Muscle of back (tissue), 13 donors: ENCODE data around the gene HIGD1A. TPM values are rescaled to one million over a fixed set of nuclear protein-coding genes. Genes with fewer than 3 reads are reported as not detected.

Source experiments
- DNase-seq, 3 donors: peaks; one replicate each; pipeline versions ENCODE4 v3.0.0 to v3.0.0-alpha.2; 2013
- long read RNA-seq, 9 donors: transcript quantifications; one replicate each; lab custom pipeline, GENCODE V29; 2026
- polyA plus RNA-seq, 10 donors: library from polyadenylated mRNA; unstranded; fragments of 120-200 nt; gene quantifications; one replicate each; pipeline ENCODE4 v1.2.1, GENCODE V29; 2013; ENCODE audit not compliant: insufficient read length in 10 of 10

Gene HIGD1A
- 10 to 100 TPM; 76.6 to 96.1 (median 84.9) TPM for polyA plus RNA-seq
- long read RNA-seq, donor 1, transcript HIGD1A-201 (4 exons, 1,373 nt), result major isoform, 48 of 50 reads
- long read RNA-seq, donor 1, partial matches to known transcripts, result 0 of 50 reads
- long read RNA-seq, donor 1, other reads (novel, unspliced or antisense), result 0 of 50 reads
- long read RNA-seq, donor 2, transcript HIGD1A-201 (4 exons, 1,373 nt), result major isoform, 32 of 32 reads
- long read RNA-seq, donor 2, partial matches to known transcripts, result 0 of 32 reads
- long read RNA-seq, donor 2, other reads (novel, unspliced or antisense), result 0 of 32 reads
- long read RNA-seq, donor 3, result 0 reads
- long read RNA-seq, donor 4, transcript HIGD1A-201 (4 exons, 1,373 nt), result major isoform, 41 of 41 reads
- long read RNA-seq, donor 4, partial matches to known transcripts, result 0 of 41 reads
- long read RNA-seq, donor 4, other reads (novel, unspliced or antisense), result 0 of 41 reads
- long read RNA-seq, donor 5, transcript HIGD1A-201 (4 exons, 1,373 nt), result major isoform, 44 of 66 reads
- long read RNA-seq, donor 5, partial matches to known transcripts, result 19 of 66 reads
- long read RNA-seq, donor 5, other reads (novel, unspliced or antisense), result 0 of 66 reads
- long read RNA-seq, donor 6, transcript HIGD1A-201 (4 exons, 1,373 nt), result major isoform, 59 of 62 reads
- long read RNA-seq, donor 6, partial matches to known transcripts, result 0 of 62 reads
- long read RNA-seq, donor 6, other reads (novel, unspliced or antisense), result 0 of 62 reads
- long read RNA-seq, donor 7, transcript HIGD1A-201 (4 exons, 1,373 nt), result major isoform, 40 of 42 reads
- long read RNA-seq, donor 7, partial matches to known transcripts, result 0 of 42 reads
- long read RNA-seq, donor 7, other reads (novel, unspliced or antisense), result 0 of 42 reads
- long read RNA-seq, donor 8, transcript HIGD1A-201 (4 exons, 1,373 nt), result major isoform, 44 of 45 reads
- long read RNA-seq, donor 8, partial matches to known transcripts, result 0 of 45 reads
- long read RNA-seq, donor 8, other reads (novel, unspliced or antisense), result 0 of 45 reads
- long read RNA-seq, donor 9, transcript HIGD1A-201 (4 exons, 1,373 nt), result major isoform, 7 of 7 reads
- long read RNA-seq, donor 9, partial matches to known transcripts, result 0 of 7 reads
- long read RNA-seq, donor 9, other reads (novel, unspliced or antisense), result 0 of 7 reads

DNA sequence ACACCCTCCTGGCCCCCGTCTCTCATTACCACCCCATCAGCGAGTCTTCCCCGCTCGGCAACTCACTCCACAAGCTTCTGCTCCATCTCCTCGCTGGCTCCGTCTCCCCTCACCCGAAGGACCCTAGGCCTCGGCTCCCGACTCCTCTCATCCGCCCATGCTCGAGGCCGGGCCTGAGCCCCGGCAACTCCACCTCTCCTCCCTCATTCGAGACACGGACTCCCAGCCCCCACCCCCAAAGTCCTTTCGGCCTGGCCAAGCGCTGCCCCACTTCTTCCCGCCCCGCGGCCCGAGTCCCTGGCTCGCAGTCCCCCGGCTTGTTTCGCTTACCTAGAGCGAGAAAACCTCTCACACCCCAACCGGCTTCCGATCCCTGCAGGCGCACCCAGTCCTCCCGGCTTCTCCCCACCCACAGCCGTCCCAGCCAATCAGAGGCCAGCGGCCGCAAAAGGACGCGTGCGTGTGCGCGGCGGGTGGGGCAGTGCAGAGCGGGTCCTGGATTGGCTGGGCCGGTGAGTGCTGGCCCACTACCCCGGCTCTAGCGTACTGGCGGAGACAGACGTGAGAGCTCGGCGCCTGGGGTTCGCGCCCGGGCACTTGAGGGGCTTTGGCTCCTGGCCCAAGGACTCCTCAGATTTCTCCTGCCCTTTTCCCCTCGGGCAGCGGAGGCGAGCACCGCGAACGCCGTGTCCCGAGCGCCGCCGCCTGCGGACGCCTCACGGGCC lies at the start of gene HIGD1A:
TSS of gene HIGD1A (minus strand) at position 385 of the 725 bp plus-strand sequence. CDS start 10,237 bp downstream, outside the sequence.
- DNase-seq, result peak; percentile 94 to 98 (median 95)

DNA sequence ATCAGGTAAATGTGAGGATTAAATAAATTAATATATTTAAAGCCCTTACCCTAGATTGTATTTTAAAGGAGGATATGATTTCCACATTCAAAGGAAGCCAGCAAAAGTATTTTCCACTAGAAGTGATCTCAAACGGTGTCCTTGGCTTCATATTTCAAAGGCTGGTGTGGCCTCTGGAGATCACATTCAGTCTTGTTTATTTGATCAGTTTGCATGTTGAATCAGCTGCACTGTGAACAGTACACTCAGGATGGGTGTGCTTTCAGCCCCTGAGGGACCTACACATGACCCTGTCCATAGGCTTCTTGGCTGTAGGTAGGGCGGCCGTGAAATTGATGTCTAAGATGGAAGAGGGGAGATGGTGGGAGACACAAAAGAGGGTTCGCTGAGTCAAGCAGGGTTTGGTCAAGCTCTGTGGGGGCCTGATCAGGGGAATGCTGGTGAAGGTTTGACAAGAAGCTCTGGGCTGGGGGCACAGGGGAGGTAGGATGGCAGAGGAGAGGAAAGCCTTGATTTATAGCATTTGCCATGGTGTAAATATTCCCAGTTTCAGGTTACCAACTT lies 49.5 kb upstream of the HIGD1A start:
- peak in 1 of 3 donors; percentile 20 for DNase-seq

DNA sequence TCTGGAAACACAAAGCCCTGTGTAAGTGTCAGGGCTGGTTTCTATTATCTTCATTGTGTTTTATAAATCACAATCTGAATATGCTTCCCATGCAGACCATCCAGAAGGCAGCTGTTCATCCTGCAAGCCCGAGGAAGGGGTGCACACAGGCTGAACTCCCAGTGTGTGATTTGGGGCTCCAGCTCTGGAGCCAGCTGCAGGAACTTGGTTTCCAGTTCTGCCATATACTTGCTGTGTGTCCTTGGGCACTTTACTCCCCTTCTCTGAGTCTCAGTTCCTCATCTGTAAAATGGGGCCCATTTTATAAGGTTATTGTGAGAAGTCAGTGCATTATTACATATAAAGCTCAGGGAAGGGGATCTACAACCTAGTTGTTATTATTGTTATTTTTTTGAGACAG lies 48.8 kb upstream of the HIGD1A start:
- DNase-seq, result no peak

DNA sequence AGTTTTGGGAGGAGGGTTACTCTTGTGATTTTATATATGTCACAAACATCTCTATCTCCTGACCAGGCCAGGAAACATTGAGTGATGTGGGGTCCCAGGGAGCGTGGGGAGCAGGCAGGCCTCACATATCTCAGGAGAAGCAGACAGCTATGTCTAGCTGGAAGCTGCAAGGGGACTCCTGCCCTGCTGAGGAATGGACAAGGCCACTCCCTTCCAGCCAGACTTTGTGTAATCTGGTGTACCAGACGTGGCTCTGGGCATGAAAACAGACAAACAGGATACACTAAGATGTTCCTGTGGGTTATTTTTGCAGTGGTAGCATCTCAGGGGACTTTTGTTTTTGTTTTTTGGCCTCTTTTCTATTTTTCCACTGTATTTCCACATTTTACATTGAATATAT lies 48.2 kb upstream of the HIGD1A start:
- peak in 2 of 3 donors; percentile 14 to 58 for DNase-seq

DNA sequence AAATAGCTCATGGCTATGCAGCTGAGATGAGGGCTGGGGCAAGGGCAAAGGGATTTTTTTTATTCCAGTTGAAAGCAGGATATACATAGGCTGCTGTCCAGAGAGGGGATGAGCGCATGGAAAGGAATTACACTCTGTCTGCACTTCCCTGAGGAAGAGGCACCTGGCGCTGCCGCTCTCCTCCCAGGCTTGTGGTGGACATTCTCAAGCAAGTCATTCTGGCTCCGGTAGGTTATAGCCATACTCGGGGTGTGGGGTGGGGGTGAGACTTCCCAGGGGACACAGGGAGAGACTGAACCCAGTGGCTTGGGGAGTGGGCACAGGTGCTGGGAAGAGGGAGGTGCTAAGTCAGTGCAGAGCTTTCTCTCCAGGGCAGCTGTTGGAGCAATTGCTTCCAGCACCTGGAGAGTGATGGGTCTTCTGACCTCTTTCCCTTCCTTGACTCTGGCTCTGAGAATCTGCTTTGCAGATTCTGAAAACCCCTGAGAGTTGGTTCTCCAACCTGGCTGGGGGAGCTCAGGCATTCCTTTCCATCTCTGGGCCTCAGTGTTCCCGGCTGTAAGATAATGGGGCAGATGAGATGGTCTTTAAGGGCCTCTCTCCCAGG lies 47.0 kb upstream of the HIGD1A start:
- DNase-seq, result peak in 1 of 3 donors; percentile 45

DNA sequence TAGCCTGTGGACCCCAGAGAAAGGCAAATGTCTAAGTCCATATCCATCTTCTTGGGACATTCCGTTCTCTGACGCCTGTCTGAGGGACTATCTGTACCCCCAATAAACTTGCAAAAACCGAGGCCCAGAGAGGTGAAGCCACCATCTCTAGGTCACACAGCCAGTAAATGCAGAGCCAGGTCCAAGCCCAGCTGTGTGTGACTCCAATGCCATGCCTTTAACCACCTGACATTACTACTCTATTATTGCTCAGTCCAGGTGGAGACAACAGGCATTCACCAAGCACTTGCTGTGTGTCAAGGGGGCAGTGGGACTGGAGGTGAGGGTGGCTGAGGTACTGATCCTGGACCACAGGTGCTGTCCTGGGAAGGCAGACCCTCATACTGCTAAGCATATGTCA lies 46.0 kb upstream of the HIGD1A start:
- no peak for DNase-seq

DNA sequence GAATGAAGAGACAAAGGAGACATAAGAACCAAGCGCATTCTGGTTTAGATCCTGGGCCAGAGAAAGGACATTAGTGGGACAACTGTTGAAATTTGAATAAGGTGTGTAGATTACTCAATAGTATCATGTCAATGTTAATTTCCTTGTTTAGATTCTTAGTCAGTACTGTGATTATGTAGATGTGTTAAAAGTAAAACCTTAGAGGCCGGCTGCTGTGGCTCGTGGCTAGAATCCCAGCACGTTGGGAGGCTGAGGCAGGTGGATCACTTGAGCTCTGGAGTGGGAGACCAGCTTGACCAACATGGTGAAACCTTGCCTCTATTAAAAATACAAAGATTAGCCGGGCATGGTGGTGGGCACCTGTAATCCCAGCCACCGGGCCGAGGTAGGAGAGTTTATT lies 44.7 kb upstream of the HIGD1A start:
- DNase-seq, result no peak

DNA sequence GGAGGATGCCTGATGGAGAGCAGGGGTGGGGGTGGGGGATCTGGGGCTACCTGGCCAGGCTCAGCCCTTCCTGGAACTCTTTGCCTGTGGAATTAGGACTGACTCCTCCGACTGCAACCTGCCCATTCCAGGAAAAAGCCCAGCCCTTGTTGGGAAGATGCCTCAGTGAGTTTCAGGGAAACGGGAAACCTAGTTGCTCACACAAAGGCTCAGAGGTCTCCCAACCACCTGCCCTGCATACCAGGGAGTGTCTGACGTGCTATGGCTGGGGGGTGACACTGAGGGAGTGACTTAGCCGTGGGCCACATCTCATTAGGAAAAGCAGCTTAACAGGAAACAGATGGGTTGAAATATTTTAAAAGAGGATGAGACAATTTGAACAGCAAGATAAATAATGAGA lies 43.4 kb upstream of the HIGD1A start:
- peak in 1 of 3 donors; percentile 28 for DNase-seq

DNA sequence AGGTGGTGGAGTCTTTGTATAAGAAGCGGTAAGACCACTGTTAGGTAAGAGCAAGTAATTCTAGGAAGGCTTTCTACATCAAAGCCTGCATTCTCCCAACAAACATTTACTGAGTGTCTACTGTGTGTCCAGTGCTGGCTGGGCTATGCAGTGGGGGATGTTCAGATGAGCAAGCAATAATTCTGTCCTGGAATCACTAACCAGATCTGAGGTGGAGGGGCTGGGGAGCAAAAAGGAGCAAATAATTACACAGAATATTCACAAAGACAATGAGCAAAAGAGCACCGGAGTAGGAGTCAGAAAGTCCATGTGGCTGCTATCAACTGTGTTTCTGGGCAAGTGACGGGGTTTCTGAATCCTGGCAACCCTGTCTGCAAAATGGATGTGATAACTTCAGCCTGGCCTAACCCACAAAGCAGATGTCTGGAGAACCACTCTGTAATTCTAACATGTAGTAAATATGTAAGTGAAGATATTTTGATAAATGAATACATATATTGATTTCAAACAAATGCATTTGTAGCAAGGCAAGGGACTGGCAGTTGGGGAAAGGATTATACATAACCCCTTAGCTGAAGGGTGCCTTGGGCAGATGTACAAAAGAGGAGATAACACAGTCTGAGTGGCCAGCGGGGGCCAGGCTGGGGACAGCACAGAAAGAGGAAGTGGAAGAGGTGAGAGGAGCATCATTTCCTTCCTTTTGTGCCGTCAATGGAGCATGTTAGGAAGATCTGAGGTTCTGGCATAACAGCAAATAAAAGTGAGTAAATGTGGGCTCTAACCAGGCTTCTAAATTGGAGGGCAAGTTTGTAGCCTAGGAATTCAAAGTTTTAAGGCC lies 42.6 kb upstream of the HIGD1A start:
- DNase-seq, result peak in 1 of 3 donors; percentile 57

DNA sequence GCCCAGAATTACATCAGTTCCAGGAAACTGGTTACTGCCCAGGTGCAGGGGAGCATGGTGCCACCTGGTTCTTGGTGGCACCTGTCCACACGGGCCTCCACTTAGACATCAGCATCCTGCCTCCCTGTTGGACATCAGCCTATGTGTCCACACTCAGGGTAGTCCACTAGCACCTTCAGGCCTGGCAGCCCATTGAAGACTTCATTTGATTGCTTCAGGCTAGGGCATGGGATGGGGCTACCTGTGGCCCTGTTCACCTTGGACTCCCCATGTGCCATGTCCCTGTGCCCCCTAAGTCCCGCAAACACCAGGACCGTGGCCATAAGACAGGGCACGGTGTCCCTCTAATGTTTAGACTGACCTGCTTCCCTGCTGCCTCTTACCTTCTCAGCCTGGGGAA lies 40.5 kb upstream of the HIGD1A start:
- no peak for DNase-seq

DNA sequence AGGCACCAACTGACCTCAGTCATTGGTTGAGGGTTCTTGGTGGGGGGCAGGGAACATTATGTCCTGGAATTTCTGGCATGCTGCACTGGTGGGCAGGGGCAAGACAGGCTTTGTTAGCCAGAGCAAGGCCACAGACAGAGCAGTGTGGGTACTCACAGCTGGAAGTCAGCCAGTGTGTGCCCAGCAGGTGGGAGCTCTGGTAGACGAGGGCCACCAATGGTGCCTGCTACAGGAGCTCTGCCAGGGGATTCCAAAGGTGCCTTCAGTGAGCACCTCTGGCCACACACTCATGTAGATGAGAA lies 40.1 kb upstream of the HIGD1A start:
- no peak for DNase-seq

DNA sequence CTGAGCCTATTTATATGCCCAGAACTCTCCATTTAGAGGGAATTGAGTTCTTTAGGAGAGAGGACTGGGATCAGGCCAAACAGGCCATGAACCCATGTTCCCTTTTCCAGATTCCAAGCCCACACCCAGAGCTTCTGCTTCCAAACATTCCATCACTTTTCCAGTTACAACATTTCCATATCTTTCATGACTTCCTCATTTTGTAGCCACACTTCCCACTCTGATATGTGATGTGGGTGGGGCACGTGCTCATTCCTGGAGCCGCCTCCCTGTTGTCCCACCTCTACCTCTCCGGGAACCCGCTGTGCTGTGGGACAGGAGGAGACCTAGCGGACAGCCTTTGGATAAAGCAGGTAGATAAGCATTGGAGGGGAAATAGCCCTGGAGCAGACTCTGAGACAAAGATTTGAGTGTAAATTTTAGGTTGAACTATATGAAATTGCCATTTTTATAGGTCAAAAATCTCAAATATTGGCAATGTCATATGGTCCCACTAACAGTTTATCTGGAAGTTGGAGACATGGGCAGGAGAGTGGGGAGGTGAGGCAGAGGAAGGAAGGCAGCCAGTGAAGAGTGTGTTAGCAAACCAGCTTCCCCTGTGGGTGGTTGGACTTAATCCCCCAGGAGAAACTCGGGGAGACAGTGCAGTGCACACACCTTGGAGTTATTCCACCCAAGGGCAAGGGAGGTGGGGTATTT lies 39.6 kb upstream of the HIGD1A start:
- DNase-seq, result peak in 2 of 3 donors; percentile 53 to 68

DNA sequence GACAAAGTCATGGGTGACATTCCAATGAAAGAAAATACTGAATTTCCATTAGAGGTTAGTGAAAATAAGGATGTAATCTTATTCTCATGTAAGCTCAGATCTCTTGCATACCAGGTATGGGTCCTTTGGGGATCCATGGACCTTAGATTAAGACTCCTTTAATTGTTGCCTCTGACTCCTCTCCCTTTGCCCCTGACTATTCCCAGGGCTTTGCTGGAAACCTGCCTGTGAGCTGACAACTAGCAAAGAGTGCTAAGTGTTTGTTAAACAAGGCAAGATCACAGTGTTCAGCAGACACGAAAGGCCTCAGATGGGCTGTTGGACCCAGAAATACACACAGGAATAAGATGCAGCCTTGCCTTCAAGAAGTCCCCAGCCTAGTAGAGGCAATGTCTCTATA lies 37.0 kb upstream of the HIGD1A start:
- DNase-seq, result no peak

DNA sequence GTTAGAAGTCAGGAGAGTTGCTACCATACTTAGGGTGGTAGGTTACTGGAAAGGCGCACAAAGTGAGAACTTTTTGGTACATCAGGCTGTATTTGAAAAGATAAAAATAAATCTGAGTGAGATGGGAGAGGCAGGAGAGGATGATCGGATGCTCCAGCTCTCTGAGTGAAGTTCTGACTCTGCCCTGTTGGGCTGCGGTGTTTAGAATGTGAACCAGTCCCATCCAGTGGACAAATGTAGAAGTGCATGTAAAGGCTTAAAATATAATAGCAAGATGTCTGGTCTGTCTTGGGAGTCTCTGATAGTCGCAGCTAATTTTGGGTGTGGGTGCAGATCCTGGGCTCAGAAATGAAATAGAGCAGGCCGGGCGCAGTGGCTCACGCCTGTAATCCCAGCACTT lies 35.3 kb upstream of the HIGD1A start:
- DNase-seq, result peak; percentile 60 to 83 (median 64)

DNA sequence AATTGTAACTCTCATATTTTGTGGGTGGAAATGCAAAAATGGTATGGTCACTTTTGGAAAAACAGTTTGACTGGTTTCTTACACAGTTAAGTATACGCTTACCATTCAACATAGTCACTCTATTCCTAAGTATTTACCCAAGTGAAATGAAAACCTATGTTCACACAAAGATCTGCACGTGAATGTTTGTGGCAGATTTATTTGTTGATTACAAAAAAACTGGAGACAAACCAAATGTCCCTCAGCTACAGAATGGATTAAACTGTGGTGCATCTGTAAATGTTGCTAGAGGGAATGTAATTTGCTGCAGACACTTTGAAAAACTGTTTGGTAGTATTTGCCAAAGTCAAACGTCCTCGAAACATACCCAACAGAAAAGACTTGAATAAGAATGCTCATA lies 34.3 kb upstream of the HIGD1A start:
- no peak for DNase-seq

DNA sequence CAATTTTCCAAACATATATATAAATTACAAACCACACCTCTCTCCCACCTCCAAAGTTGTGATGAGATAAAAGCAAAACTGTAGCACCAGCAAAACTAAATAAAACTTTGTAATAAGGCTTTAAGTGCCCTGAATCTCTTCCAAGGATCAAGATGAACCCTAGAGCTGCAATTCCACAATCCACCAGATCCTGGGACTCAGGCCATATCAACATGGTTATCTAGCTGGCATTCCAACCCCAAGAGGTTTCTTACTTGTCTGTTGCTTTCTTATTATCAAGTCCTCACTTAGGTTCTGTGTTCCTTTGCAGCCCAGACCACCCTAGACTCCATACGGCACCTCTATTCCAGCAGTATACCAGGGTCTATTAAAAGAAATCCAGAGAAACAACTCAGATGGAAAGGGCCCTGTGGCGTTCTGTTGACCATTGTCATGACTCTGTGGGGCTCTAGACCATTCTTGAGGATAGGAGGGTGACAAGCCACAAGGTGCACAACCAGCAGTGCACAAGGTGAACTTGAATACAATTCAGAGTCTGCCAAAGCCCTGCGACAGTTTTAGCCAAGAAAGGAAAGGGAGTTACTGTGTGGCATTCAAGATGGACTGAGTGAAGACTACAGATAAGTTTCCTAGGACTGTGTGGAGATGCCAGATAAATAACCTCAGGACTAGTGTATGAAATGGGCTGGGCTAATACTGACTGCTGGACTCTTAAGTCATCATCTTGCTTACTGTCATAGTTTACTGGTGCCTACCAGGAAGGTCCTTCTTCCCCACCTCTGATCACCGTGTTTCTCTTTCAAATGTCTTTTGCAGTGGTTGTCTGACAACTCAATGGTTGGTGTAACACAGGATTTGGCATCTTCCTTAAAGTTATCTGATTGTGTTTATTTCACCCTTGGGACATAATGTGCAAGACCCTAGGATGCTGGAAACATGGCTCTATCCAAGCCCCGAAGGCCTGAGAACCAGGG lies 32.1 kb upstream of the HIGD1A start:
- no peak for DNase-seq

DNA sequence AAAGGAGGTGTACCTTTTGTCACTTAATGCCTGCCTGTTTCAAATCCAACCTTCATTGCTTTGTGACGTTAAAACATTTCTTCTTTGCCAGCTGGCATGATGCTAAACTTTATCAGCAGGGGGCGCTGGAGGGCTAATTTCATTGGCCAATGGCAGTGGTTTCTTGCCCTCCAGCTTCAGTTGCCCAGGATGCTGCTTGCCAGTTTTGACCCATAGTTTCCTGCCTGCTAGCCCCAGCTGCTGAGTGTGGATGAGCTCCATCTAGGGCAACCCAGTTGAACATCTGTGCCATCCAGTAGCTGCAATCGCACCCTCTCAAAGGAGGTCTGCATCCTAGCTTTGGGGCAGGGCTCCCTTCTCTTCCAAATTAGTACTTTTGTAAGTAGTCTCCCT lies 27.0 kb upstream of the HIGD1A start:
- DNase-seq, result peak; percentile 29 to 55 (median 40)
